Kasumi-1 (cell line): Measurements from ENCODE around the gene SOCS1.
A peak's percentile ranks its signal among the peaks of the same experiment; 100 is the strongest.
"Not testable (repeated sequence)": the region's sequence is repeated elsewhere in the genome, so short reads cannot be mapped to it uniquely, and the experiment has no call there.

Experiments
- DNase-seq, 2 experiments: peaks; one replicate each; lab custom pipeline; 2025; lab: John Stamatoyannopoulos, UW

Gene SOCS1, protein sequence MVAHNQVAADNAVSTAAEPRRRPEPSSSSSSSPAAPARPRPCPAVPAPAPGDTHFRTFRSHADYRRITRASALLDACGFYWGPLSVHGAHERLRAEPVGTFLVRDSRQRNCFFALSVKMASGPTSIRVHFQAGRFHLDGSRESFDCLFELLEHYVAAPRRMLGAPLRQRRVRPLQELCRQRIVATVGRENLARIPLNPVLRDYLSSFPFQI

DNA sequence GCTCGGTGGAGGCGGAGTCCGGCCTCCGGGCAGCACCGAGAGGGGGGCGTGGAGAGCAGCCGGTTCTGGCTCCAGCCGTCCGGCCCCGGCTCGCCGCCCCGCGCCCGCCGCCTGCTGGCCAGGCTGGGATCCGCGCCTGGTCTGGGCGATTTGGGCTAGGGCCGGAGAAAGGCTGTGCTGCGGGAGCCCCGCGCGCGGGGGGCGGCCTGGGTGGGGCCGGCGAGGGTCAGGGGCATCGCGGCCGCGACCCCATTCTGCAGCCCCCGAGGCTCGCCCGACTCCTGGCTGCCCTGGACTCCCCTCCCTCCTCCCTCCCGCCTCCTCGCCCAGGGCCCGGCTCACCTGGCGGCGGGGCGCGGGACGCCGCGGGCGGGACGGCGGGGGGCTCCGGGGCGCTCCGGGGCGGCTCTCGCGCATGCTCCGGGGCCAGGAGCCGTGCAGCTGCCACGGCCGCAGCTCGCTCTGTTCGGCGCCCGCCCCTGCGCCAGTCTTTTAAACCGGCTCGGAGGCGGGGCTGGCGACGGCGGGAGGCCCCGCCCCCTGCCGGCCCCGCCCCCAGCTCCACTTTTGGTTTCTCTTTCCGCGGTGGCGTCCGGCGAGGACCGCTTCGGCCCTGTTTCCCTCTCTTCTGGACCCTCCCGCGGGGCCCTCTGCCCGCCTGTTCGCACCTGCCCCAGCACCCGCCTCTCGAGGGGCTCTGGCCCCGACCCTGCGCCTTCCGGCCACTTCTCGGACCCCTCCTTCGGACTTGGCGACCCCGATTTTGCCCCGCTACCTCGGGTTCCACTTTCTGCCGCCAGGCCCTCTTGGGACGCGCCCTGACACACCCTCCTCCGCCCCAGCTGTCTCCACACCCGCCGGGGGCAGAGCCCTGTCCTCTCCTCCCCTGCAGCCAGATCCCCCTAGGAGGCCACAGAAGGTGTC, at the start of gene SOCS1:
Gene SOCS1 (minus strand): TSS at position 468 of the 924 bp plus-strand sequence. CDS start 726 bp downstream, outside the sequence.
- peak; percentile 12 to 35 for DNase-seq

DNA sequence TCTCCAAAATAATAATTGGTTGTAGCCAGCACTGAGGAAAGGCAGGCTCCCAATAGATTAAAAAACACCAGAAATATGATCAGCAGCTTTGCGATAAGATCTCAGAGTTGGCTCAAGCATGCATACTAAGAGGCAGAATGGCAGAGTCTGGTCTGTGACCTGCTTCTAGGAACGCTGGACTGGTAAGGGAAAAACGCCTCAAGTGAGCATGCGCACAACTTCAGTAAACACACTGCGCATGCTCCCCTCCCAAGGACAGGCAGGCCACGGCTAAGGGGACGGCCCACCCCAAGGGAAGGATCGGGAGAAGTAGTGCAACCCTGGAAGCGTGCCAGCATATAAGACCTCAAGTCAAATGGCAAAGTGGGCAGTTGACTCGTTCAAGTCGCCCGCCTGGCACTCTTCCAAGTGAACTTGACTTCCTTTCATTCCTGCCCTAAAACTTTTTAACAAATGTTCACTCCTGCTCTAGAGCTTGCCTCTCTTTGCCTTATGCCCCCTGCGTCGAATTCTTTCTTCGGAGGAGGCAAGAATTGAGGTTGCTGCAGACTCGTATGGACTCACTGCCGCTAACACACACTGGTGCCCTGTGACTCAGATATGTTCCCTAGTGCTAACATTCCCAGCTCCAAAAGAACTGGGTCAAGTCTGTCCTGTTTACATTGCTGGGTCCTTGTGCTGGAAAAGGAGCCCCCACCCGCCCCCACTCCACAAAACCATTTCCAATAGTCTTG, 47.6 kb upstream of the SOCS1 start:
- DNase-seq = no peak

GRCh38 chr16:11302977-11303376, 47.0 kb upstream of the SOCS1 start:
- DNase-seq = no peak

DNA sequence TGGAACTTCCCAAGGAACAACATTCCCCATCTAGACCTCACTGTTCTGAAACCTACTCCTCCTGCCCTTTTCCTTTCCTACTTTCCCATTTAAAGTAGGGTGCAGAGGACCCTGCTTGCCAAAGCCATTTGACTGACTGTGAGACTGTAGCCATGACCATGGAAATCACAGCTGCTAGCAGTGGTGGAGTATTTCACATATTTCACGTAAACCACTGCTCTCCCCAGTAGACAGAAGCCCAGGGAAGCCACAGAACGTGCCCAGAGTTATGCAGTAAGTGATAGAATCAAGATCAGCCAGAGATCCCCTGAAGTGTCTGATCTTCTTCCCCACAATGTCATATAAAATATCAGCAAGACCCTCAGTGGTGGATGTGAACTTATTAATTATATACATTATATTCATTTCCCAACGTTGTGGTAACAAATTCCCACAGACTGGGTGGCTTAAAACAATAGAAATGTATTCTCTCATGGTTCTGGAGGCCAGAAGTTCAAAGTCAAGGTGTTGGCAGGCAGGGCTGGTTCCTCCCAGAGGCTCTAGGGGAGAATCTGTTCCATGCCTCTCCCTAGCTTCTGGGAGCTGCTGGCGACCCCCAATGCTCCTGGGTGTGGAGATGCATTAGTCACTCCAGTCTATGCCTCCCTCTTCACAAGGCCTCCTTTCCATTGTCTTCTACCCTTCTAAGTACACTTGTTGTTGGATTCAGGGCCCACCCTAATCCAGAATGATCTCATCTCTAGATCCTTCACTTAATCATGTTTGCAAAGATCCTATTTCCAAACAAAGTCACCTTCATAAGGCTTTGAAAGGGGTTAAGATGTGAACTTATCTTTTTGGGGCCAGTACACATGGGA, 45.9 kb upstream of the SOCS1 start:
- DNase-seq = no peak

GRCh38 chr16:11300560-11300892, 44.5 kb upstream of the SOCS1 start:
- no peak for DNase-seq

DNA sequence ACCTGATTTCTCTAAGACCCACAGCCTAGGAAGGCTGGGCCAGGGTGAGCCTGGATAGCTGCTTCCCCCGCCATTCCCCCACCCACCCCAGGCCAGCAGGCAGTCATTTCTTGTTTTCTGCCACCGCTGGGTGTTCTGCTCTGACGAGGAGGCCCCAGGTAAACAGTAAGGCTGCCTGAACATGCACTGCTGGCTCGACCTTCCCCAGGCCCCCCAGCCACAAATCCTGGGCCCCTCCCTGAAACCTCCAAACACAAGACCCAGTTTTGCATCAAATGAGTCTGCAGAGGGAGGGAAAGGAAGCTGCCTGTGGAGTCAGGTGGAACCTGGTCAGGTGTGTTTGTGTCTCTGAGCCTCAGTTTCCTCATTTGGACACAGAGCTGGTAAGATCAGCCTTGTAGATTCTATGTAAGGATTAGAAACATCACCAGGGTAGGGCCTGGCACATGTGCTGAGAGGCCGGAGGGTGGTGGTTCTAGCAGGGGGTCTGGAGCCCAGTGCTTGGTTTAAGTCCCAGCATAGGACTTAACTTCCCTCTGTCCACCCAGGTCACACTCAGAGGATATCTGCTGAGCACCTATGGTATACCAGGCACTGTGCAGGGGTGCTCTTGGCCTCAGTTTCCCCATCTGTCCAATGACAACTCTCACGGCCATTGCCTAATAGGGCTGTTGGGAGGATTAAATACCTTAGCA, 44.0 kb upstream of the SOCS1 start:
- DNase-seq = no peak

GRCh38 chr16:11298950-11299547, 43.0 kb upstream of the SOCS1 start:
- DNase-seq = not testable (repeated sequence)

DNA sequence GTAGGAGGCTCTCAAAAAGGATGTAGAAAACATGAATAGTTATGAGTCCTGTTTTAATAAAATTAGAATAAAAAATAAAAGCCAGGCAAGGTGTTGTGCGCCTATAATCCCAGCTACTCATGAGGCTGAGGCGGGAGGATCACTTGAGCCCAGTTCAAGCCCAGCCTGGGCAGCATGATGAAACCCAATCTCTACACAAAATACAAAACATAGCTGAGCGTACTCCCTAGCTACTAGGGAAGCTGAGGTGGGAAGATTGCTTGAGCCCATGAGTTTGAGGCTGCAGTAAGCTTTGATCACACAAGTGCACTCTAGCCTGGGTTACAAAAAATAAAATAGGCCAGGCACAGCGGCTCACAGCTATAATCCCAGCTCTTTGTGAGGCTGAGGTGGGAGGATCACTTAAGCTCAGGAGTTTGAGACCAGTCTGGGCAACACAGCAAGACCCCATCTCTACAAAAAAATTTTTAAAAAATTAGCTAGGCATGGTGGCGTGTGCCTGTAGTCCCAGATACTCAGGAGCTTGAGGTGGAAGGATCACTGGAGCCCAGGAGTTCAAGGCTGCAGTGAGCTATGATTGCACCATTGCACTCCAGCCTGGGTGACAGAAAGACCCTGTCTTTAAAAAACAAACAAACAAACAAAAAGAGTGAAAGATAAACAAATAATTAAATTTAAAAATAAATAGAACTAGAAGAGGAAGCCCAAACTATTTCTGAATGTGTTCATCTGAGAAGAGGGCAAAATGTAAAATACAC, 42.3 kb upstream of the SOCS1 start:
- DNase-seq = no peak

DNA sequence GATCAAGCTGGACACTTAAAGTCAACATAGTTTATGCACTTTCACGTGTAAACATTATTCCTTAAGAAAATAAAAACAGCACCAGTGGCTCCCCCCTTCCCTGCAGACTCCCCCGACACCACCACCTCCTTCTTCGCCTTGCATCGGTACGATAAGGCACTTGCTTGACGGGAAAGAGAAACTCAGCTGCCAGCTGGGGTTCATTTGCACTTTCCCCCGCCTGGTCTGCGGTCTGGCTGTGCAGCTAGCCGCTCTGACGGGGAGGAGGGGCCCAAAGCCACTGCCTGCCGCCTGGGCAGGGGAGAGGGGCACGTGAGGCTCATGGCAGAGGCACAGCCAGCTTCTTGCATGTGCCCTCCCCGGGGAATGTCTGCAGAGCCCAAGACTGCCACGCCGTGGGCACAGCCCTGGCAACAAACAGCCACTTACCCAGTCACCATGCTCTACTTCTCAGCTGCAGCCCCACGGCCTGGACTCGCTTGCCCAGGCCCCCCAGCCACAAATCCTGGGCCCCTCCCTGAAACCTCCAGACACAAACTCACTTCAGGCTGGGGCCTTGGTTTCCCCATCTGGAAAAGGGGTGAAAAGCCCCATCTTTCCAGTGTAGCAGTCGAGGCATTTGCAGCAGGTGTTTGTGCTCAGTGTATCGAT, 41.6 kb upstream of the SOCS1 start:
- DNase-seq = peak in 1 of 2 experiments; percentile 3

GRCh38 chr16:11296706-11297491, 40.9 kb upstream of the SOCS1 start:
- DNase-seq = no peak

DNA sequence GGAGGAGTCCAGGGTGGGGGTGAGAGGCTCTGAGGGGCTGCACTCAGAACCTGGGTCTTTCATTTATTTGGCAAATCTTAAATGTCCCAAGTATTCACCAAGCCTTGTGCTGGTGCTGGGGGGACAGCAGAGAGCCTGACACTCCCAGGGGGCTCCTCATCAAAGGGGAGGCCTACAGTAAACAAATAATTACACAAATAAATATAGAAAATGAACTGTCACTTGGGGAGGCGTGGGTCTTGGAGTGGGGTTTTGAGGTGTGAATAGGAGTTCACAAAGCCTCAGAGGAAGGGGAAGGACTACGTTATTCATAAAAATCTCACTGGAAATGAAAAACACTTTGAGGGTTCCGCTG, 40.3 kb upstream of the SOCS1 start:
- no peak for DNase-seq

- no peak for DNase-seq
These were observed 39.7 kb upstream of the SOCS1 start for GRCh38 chr16:11295672-11296071.

- DNase-seq = no peak
These were observed 36.2 kb upstream of the SOCS1 start for GRCh38 chr16:11292076-11292748.

DNA sequence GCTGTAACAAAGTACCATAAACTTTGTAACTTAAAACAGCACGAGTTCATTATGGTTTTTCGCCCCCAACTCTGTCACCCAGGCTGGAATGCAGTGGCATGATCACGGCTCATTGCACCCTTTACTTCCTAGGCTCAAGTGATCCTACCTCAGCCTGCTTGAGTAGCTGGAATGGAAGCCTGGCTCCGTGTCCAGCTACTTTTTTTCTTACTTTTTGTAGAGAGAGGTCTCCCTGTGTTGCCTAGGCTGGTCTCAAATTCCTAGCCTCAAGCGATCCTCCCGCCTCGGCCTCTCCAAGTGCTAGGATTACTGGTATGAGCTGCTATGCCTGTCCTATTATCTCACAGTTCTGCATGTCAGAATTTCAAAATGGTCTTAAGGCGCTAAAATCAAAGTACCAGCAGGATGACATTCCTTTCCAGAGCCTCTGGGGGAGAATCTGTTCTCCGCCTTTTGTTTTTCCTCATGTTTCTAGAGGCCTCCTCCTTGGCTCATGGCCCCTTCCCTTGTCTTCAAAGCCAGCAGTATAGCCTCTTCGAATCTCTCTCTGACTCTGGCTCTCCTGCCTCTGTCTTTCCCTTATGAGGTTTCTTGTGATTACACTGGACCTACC, 35.2 kb upstream of the SOCS1 start:
- DNase-seq = no peak

DNA sequence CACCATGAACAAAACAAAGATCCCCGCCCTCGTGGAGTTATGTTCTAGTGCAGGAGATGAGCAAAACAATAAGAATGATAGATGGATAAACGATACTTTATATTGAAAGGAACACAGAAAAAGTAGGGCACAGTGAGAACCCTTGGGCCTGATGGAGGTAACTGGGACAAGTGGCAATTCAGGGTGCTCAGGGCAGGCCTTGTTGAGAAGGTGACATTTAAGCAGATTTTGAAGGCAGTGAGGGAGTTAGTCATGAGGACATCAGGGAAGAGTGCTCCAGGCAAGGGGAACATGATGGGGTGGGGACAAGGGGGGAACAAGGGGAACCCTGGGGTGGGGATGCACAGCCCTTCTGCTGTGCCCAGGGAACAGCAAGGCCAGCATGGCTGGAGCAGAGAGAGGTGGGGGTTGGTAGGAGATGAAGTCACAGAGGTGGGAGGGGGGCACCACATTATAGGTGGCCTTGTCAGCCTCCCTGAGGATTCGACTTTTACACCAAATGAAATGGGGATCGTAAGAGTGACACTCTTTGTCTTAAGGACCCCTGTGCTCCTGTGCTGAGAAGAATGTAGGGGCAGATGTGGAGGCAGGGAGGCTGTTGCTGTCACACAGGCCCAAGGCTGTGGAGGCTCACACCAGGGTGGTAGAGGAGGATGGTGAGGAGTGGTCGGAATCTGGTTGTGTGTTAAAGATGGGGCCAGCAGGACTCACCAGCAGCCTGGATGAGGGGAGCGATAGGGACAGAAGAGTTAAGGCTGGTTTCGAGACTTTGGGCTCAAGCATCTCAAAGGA, 34.3 kb upstream of the SOCS1 start:
- no peak for DNase-seq

- DNase-seq = not testable (repeated sequence)
These were observed 33.7 kb upstream of the SOCS1 start for GRCh38 chr16:11289696-11290095.

- DNase-seq = no peak
These were observed 33.2 kb upstream of the SOCS1 start for GRCh38 chr16:11289202-11289601.
